Measurements from ENCODE around the gene TRIM16. TPM values are rescaled to one million over a fixed set of nuclear protein-coding genes. Genes with fewer than 3 reads are reported as not detected.
A peak's percentile ranks its signal among the peaks of the same experiment; 100 is the strongest.
"Not testable (repeated sequence)": the region's sequence is repeated elsewhere in the genome, so short reads cannot be mapped to it uniquely, and the experiment has no call there.

The TRIM16 gene
- polyA plus RNA-seq, 1 donor from 2014 or later = 4.7 TPM

DNA sequence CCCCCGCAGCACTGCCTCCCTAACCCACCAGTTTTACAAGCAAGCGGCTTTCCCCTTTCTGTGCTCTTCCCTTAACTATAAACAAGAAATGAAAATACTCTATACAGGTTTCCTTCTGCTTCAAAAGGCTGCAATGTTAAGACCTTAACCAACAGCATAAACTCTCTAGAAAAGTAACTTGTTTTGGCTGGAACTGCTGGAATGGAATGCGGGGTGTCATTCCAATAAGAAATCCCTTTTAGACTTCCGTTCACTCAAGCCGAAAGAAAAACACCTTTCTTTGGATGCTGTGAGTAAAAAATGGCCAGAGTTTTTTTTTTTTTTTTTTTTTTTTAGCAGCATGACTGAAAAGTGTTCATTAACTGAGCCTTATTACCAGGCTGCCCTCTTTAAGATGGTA lies 92.1 kb downstream of the TRIM16 start:
- not testable (repeated sequence) for H3K27ac Mint-ChIP-seq, H3K9me3 Mint-ChIP-seq, H3K36me3 Mint-ChIP-seq
- peak overlapping the region in 1 of 4 donors; percentile 2 for H3K4me3 Mint-ChIP-seq
- peaks cover 22% of the 10 kb centered on the region for H3K27me3 Mint-ChIP-seq
- H3K4me1 Mint-ChIP-seq = peaks cover 5 to 10% (median 7%) of the 10 kb centered on the region in 3 donors

DNA sequence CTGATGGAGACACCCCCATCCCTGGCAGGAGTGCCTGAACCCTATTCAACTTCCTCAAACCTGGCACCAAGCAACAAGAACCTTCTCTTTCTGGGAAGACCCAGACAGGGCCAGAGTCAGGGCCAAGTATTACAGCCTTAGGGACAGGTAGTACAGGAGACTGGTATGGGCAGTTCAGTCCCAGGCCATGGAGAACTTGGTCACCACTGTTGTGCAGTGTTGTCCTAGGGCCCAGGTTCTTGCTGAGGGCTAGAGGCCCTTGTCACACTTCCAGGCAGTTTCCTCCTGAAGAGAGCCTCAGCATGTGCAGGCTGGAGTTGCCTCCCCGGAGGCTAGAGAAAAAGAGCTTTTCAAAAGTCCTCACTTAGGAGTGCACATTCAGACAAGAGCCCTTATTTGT lies 93.3 kb downstream of the TRIM16 start:
- not testable (repeated sequence) for H3K36me3 Mint-ChIP-seq, H3K9me3 Mint-ChIP-seq, H3K27ac Mint-ChIP-seq, H3K4me3 Mint-ChIP-seq
- Mint-ChIP-seq H3K4me1 (peaks cover 5 to 10% (median 7%) of the 10 kb centered on the region in 3 donors), H3K27me3 (peaks cover 29% of the 10 kb centered on the region)

GRCh38 chr17:15589544-15590536 lies 94.3 kb downstream of the TRIM16 start:
- H3K27ac Mint-ChIP-seq = peak overlapping the region in 1 of 3 donors; percentile 23
- H3K27me3 Mint-ChIP-seq = peaks cover 29% of the 10 kb centered on the region
- H3K4me3 Mint-ChIP-seq = peak overlapping the region in 1 of 4 donors; percentile 58
- not testable (repeated sequence) for H3K36me3 Mint-ChIP-seq, H3K9me3 Mint-ChIP-seq
- peaks cover 5 to 10% (median 7%) of the 10 kb centered on the region in 3 donors for H3K4me1 Mint-ChIP-seq

DNA sequence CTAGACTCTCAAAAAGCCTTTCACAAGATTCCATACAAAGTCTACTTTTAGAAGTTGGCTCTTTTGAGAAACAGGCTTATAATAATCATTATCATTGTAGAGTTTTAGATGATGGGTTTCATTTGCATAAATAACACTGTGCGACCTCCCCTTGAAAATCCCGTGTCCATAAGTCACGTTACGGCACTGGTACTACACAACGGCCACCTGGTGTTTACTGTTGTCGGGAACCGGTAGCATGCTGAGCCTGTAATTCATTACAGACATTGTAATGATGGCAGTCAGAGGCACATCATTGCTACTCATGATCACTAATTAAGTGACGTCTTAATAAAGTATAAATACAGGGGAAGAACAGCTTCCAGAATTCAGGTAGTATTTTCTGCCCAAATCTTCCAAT lies 96.1 kb downstream of the TRIM16 start:
- H3K4me3 Mint-ChIP-seq, H3K36me3 Mint-ChIP-seq, H3K27ac Mint-ChIP-seq, H3K9me3 Mint-ChIP-seq: not testable (repeated sequence)
- Mint-ChIP-seq H3K4me1 (peaks cover 5 to 10% (median 7%) of the 10 kb centered on the region in 3 donors), H3K27me3 (peaks cover 29% of the 10 kb centered on the region)

- not testable (repeated sequence) for H3K4me3 Mint-ChIP-seq, H3K36me3 Mint-ChIP-seq, H3K27ac Mint-ChIP-seq, H3K4me1 Mint-ChIP-seq, H3K9me3 Mint-ChIP-seq
- peaks cover 16% of the 10 kb centered on the region for H3K27me3 Mint-ChIP-seq
These were observed 100.8 kb downstream of the TRIM16 start for GRCh38 chr17:15583313-15583712.

GRCh38 chr17:15581462-15581861 lies 102.6 kb downstream of the TRIM16 start:
- H3K27me3 Mint-ChIP-seq, H3K27ac Mint-ChIP-seq, H3K4me3 Mint-ChIP-seq, H3K4me1 Mint-ChIP-seq, H3K36me3 Mint-ChIP-seq, H3K9me3 Mint-ChIP-seq: not testable (repeated sequence)

Other genes with a start within 250 kb of the TRIM16 start
- 0.50 TPM for gene CDRT4, start 216.7 kb downstream of the TRIM16 start, polyA plus RNA-seq
- gene TVP23C, start 120.8 kb downstream of the TRIM16 start, polyA plus RNA-seq = 2.9 TPM
- not detected for gene FBXW10B, start 64.6 kb downstream of the TRIM16 start, polyA plus RNA-seq
- 12.6 TPM for gene ZNF286A, start 15.4 kb upstream of the TRIM16 start, polyA plus RNA-seq
- gene TBC1D26, start 48.0 kb upstream of the TRIM16 start, polyA plus RNA-seq = not detected

All from IgD-negative memory B cell (primary cell).